ENCODE data around the gene ZNF780B.
A peak's percentile ranks its signal among the peaks of the same experiment; 100 is the strongest.

Gene ZNF780B

DNA sequence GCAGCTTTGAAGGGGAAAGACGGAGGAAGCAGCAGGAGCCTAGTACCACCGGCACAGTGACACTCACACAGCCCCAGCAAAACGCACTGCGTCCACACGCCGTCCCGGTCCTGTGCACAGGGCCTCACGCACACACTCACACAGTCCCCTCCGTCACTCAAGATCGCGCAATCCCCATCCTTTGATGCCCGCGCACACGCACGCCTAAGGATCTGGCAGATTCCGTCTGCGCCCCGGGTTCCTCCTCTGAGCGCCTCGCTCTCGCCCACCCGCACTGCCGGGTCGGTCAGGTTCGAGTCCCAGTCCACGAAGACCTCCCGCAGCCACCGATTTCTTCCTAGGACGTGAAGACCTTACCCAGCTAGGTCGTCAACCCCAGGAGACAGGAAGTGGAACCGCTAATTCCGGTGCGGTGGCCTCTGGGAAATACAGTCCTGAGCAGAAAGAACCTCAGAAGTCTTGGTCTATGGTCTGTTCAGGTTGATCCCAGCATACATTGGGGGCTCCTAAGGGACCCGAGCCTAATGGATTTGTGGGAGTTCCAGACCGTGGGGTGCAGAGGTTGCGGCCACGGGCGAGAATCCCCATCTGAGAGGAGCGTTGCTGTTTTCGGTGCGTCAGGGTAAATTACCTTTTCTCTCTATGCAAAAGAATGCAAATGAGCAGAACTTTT lies at the start of gene ZNF780B:
Gene ZNF780B (minus strand): TSS at position 400 of the 673 bp plus-strand sequence. CDS start 5,899 bp downstream, outside the sequence.
- peak within 1 kb of the TSS; percentile 91 for H3K4me3 ChIP-seq (ENCODE audit: low read depth, low read length)
- peak; percentile 21 for DNase-seq (ENCODE audit: low read depth)
- TF ChIP-seq, protein P1, sequence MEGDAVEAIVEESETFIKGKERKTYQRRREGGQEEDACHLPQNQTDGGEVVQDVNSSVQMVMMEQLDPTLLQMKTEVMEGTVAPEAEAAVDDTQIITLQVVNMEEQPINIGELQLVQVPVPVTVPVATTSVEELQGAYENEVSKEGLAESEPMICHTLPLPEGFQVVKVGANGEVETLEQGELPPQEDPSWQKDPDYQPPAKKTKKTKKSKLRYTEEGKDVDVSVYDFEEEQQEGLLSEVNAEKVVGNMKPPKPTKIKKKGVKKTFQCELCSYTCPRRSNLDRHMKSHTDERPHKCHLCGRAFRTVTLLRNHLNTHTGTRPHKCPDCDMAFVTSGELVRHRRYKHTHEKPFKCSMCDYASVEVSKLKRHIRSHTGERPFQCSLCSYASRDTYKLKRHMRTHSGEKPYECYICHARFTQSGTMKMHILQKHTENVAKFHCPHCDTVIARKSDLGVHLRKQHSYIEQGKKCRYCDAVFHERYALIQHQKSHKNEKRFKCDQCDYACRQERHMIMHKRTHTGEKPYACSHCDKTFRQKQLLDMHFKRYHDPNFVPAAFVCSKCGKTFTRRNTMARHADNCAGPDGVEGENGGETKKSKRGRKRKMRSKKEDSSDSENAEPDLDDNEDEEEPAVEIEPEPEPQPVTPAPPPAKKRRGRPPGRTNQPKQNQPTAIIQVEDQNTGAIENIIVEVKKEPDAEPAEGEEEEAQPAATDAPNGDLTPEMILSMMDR (IDR thresholded peaks at IDR 0.05; ENCODE audit: control insufficient read depth, extremely low read depth, insufficient read depth): no peak

DNA sequence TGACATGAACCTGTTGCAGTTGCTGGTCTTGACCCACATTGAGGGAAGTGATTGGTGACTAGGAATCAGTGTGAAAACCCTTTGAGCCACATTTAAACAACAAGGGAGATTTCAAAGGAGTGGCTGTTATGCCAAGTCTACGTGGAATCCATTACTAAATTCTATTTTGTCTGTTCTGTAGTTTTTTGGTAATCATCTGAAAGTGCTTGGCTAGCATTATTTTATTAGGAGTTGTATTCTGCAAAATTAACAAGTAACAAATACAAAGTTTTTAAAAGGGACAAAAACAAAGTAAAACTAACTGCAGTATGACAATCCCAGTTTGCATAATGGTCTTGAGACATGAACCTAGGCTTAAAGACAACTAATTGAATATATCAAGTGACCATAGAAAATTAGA lies 48.7 kb upstream of the ZNF780B start:
- TF ChIP-seq, protein P1 (IDR thresholded peaks at IDR 0.05; ENCODE audit: control insufficient read depth, extremely low read depth, insufficient read depth): no peak
- no peak for DNase-seq (ENCODE audit: low read depth)
- H3K4me3 ChIP-seq (ENCODE audit: low read depth, low read length): no peak overlapping the region

DNA sequence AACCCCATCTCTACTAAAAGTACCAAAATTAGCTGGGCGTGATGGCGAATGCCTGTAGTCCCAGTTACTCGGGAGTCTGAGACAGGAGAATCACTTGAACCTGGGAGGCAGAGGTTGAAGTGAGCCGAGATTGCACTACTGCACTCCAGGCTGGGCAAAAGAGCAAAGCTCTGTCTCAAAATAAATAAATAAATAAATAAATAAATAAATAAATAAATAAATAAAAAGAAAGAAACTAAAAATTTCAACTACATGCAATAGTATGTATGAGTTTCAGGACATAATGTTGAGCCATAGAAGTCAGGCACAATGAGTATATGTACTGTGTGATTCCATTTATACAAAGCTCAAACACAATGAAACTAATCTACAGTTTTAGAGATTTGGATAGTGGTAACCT lies 47.6 kb upstream of the ZNF780B start:
- DNase-seq (ENCODE audit: low read depth): no peak
- TF ChIP-seq, protein P1 (IDR thresholded peaks at IDR 0.05; ENCODE audit: control insufficient read depth, extremely low read depth, insufficient read depth): no peak
- no peak overlapping the region for H3K4me3 ChIP-seq (ENCODE audit: low read depth, low read length)

DNA sequence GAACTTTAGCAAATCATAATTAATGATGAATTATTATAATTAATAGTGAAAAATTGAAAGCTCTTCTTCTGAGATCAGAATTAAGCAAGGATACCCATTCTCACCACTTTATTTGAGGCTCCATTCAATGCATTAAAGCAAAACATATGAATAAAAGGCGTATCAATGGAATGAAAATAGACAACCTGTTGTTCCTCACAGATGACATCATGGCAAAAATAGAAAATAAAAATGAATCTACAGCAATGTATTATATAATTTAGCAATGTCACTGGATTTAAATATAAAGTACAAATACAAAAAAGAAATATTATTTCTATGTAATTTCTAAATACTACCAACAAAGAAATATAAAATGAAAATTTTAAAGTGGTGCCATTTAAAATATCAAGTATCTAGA lies 45.8 kb upstream of the ZNF780B start:
- no peak for DNase-seq (ENCODE audit: low read depth)
- TF ChIP-seq, protein P1 (IDR thresholded peaks at IDR 0.05; ENCODE audit: control insufficient read depth, extremely low read depth, insufficient read depth): no peak
- H3K4me3 ChIP-seq (ENCODE audit: low read depth, low read length): no peak overlapping the region

DNA sequence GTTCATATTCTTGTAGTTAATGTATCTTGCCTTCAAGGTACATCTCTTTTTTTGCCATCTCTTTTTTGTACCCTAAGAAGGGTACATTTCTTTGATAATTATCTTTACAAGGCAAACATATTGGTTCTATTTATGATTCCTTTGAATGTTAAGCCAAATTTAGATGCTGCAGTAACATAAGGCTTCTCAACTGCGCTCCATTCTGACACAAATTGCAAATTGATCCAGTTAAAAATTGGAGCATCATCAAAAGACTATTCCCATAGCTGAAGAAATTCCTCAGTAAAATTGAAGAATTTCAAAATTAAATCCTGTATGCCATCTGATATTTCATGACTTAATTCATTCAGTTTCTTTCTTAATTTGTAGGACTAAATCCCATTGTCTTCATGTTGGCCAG lies 37.4 kb upstream of the ZNF780B start:
- no peak overlapping the region for H3K4me3 ChIP-seq (ENCODE audit: low read depth, low read length)
- TF ChIP-seq, protein P1 (IDR thresholded peaks at IDR 0.05; ENCODE audit: control insufficient read depth, extremely low read depth, insufficient read depth): no peak
- no peak for DNase-seq (ENCODE audit: low read depth)

DNA sequence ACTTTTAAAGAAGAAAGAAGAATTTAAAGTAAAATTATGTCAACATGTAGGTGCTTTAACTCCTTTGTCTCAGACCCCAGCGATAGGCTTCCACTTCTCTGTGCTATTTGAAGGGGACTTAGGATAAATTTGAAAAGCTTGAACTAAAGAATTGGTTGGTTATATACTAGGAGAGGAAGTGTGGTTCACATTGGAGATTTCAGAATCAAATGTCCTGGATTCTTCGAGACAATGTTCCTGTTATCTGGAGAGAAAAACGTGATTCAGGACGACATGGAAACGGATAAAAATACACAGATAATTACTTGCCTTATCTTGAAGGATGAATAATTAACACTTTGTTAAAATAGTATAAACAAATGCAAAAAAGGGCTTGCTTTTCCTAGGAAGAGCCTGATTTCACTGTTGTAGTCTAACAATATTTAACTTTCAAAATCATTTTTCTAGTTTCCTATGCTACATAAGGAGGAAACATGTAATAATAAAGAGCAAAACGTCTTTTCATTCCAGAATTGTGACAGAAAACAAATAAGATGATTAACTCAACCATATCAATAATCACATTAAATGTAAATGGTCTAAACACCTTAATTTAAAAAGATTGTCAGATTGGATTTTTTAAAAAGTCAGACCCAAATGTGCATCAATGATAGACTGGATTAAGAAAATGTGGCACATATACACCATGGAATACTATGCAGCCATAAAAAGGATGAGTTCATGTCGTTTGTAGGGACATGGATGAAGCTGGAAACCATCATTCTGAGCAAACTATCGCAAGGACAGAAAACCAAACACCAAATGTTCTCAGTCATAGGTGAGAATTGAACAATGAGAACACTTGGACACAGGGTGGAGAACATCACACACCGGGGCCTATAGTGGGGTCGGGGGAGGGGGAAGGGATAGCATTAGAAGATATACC lies 35.4 kb upstream of the ZNF780B start:
- DNase-seq (ENCODE audit: low read depth): no peak
- peak overlapping the region; percentile 93 for H3K4me3 ChIP-seq (ENCODE audit: low read depth, low read length)
- TF ChIP-seq, protein P1 (IDR thresholded peaks at IDR 0.05; ENCODE audit: control insufficient read depth, extremely low read depth, insufficient read depth): no peak

All from LNCaP clone FGC (cell line).